ENCODE results near the gene TTC21B. TPM values are rescaled to one million over a fixed set of nuclear protein-coding genes. Genes with fewer than 3 reads are reported as not detected.
A peak's percentile ranks its signal among the peaks of the same experiment; 100 is the strongest.

TTC21B gene
- total RNA-seq, 1 experiment from 2014 or later = 20.8 TPM

DNA sequence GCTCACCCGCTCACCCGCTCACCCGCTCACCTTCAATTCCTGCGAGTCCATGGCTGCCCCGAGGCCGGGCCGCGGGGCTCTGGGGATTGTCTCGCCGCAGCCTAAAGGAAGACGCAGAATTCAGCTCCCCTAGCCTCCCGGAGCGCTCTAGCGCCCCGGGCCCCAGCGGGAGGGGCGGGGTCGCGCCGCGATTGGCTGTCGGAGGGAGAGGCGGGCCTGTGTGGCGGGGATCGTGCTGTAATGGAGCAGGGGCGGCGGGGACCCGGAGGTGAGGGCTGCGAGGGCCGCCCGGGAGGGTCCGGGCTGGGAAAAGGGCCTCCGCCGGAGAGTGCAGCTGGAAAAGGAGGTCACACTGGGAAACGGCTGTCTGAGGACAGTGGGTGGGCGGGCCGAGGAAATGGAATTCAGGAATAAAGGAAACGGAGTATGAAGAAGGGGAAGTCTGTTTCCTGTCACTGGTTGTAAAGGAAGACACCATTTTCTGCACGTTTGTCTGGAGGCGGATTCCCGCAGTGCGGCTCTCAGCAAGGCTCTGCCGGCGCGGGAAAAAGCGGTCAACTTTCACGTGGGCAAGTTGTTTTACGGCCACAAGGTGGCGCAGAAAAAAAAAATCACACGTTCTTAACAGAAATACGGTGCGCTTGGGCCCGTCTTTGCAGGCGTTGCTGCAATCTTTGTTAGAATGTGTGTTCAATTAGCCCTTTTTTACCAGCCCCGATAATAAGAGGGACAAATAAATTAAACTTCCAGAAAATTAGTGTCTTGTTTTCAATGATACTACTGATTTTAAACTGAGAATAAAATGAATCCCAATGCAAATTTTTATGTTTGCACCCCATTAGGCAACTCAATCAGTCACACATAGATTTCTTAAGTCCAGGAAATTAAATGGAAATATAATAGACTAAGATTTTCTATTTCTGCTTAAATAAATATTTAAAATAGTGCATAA is at the start of gene TTC21B (continued):
- TF ChIP-seq, protein P1, sequence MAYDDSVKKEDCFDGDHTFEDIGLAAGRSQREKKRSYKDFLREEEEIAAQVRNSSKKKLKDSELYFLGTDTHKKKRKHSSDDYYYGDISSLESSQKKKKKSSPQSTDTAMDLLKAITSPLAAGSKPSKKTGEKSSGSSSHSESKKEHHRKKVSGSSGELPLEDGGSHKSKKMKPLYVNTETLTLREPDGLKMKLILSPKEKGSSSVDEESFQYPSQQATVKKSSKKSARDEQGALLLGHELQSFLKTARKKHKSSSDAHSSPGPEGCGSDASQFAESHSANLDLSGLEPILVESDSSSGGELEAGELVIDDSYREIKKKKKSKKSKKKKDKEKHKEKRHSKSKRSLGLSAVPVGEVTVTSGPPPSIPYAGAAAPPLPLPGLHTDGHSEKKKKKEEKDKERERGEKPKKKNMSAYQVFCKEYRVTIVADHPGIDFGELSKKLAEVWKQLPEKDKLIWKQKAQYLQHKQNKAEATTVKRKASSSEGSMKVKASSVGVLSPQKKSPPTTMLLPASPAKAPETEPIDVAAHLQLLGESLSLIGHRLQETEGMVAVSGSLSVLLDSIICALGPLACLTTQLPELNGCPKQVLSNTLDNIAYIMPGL (CRISPR knock-in tag; IDR thresholded peaks at IDR 0.05) = peak; percentile 84
- TF ChIP-seq FOXJ3 (CRISPR knock-in tag; IDR thresholded peaks at IDR 0.05; ENCODE audit: borderline replicate concordance) (0 out of 2 replicates have a peak, but pooled peaks have one; percentile 13), ZNF263 (CRISPR knock-in tag; IDR thresholded peaks at IDR 0.05; ENCODE audit: low read depth) (no peak)
- TF ChIP-seq, protein P2, sequence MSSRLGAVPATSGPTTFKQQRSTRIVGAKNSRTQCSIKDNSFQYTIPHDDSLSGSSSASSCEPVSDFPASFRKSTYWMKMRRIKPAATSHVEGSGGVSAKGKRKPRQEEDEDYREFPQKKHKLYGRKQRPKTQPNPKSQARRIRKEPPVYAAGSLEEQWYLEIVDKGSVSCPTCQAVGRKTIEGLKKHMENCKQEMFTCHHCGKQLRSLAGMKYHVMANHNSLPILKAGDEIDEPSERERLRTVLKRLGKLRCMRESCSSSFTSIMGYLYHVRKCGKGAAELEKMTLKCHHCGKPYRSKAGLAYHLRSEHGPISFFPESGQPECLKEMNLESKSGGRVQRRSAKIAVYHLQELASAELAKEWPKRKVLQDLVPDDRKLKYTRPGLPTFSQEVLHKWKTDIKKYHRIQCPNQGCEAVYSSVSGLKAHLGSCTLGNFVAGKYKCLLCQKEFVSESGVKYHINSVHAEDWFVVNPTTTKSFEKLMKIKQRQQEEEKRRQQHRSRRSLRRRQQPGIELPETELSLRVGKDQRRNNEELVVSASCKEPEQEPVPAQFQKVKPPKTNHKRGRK (CRISPR knock-in tag; IDR thresholded peaks at IDR 0.05; ENCODE audit: borderline replicate concordance) = no peak

DNA sequence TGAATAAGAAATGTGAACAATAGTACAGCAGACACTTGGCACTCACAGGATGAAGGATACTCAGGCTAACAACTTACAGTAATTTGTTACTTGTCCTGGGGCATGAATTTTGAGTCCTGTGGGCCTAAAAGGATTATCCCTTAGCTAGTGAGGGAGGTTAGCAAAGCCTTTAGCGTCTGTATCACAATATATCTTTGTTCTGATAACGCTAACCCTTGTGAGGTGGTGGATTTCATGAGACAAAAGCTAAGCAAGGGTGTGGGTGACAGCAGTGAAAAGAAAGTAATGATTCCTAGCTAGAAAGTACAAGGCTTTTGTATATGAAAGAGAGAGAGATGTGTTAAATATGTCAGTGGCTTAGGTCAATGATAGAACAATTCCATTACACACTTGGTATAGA is 46.8 kb upstream of the TTC21B start:
- H3K4me1 Mint-ChIP-seq = no peaks in the 10 kb centered on the region
- H3K4me3 Mint-ChIP-seq = no peak overlapping the region
- no peaks in the 10 kb centered on the region for H3K27me3 Mint-ChIP-seq (ENCODE audit: low read depth)
- peak; percentile 30; the same call in 1 of the 2 replicates for ATAC-seq
- ChIA-PET CTCF (interaction anchor here (1.2 kb wide), 1 partner anchor 45 kb away, joined by 3 read pairs; no protein-coding TSS in a partner anchor), POLR2A (no interaction called here)
- no peak for DNase-seq (ENCODE audit: low spot score)
- H3K36me3 Mint-ChIP-seq = no peaks in the 10 kb centered on the region
- no peak overlapping the region for H3K27ac Mint-ChIP-seq
- H3K9me3 Mint-ChIP-seq = no peaks in the 10 kb centered on the region
- TF ChIP-seq, protein P3, sequence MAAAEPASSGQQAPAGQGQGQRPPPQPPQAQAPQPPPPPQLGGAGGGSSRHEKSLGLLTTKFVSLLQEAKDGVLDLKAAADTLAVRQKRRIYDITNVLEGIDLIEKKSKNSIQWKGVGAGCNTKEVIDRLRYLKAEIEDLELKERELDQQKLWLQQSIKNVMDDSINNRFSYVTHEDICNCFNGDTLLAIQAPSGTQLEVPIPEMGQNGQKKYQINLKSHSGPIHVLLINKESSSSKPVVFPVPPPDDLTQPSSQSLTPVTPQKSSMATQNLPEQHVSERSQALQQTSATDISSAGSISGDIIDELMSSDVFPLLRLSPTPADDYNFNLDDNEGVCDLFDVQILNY (CRISPR knock-in tag; IDR thresholded peaks at IDR 0.05) = no peak
- TF ChIP-seq SMAD4 (CRISPR knock-in tag; IDR thresholded peaks at IDR 0.05) (no peak), GTF2I (CRISPR knock-in tag; conservative IDR thresholded peaks at IDR 0.05) (no peak), ZNF423 (CRISPR knock-in tag; IDR thresholded peaks at IDR 0.05) (no peak), SMAD3 (CRISPR knock-in tag; IDR thresholded peaks at IDR 0.05; ENCODE audit: borderline replicate concordance) (no peak), CREM (CRISPR knock-in tag; IDR thresholded peaks at IDR 0.05) (no peak), NR2C2 (CRISPR knock-in tag; IDR thresholded peaks at IDR 0.05) (no peak), NFATC4 (CRISPR knock-in tag; IDR thresholded peaks at IDR 0.05) (no peak), NFYB (CRISPR knock-in tag; conservative IDR thresholded peaks at IDR 0.05; ENCODE audit: low read depth) (no peak), PRRX2 (CRISPR knock-in tag; IDR thresholded peaks at IDR 0.05) (no peak)
- TF ChIP-seq, protein P4, sequence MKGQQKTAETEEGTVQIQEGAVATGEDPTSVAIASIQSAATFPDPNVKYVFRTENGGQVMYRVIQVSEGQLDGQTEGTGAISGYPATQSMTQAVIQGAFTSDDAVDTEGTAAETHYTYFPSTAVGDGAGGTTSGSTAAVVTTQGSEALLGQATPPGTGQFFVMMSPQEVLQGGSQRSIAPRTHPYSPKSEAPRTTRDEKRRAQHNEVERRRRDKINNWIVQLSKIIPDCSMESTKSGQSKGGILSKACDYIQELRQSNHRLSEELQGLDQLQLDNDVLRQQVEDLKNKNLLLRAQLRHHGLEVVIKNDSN (CRISPR knock-in tag; IDR thresholded peaks at IDR 0.05) = no peak
- TF ChIP-seq, protein P5, sequence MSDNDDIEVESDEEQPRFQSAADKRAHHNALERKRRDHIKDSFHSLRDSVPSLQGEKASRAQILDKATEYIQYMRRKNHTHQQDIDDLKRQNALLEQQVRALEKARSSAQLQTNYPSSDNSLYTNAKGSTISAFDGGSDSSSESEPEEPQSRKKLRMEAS (CRISPR knock-in tag; IDR thresholded peaks at IDR 0.05) = no peak
- TF ChIP-seq, protein P6, sequence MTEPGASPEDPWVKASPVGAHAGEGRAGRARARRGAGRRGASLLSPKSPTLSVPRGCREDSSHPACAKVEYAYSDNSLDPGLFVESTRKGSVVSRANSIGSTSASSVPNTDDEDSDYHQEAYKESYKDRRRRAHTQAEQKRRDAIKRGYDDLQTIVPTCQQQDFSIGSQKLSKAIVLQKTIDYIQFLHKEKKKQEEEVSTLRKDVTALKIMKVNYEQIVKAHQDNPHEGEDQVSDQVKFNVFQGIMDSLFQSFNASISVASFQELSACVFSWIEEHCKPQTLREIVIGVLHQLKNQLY (CRISPR knock-in tag; IDR thresholded peaks at IDR 0.05) = no peak
- TF ChIP-seq, protein P7, sequence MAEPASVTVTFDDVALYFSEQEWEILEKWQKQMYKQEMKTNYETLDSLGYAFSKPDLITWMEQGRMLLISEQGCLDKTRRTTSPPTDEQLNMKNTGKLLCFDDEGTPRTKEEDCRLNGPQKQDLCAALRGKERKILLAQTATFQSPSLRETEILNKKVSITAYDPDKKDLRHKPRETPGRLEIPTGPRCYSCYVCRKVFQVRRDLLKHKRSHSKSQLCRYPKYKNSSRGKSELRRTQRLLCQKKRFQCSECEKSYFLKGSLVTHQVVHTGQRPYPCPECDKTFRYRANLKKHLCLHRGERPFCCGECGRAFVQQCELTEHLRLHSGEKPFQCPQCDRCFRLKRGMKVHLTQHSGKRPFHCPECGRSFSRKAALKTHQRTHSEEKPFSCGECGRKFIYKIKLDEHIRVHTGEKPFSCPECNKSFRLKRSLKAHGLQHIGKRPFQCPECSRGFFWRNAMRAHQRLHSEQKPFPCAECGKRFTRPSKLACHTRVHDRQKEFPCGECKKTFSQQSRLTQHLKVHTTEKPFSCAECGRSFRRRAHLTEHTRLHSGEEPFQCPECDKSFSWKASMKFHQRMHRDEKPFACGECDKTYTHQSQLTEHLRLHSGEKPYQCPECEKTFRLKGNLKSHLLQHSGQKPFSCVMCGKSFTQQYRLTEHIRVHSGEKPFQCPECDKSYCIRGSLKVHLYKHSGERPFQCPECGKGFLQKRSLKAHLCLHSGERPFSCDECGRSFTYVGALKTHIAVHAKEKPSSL (CRISPR knock-in tag; conservative IDR thresholded peaks at IDR 0.05) = no peak
- TF ChIP-seq, protein P8, sequence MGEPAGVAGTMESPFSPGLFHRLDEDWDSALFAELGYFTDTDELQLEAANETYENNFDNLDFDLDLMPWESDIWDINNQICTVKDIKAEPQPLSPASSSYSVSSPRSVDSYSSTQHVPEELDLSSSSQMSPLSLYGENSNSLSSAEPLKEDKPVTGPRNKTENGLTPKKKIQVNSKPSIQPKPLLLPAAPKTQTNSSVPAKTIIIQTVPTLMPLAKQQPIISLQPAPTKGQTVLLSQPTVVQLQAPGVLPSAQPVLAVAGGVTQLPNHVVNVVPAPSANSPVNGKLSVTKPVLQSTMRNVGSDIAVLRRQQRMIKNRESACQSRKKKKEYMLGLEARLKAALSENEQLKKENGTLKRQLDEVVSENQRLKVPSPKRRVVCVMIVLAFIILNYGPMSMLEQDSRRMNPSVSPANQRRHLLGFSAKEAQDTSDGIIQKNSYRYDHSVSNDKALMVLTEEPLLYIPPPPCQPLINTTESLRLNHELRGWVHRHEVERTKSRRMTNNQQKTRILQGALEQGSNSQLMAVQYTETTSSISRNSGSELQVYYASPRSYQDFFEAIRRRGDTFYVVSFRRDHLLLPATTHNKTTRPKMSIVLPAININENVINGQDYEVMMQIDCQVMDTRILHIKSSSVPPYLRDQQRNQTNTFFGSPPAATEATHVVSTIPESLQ (CRISPR knock-in tag; IDR thresholded peaks at IDR 0.05) = no peak
- TF ChIP-seq, protein P9, sequence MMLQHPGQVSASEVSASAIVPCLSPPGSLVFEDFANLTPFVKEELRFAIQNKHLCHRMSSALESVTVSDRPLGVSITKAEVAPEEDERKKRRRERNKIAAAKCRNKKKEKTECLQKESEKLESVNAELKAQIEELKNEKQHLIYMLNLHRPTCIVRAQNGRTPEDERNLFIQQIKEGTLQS (CRISPR knock-in tag; conservative IDR thresholded peaks at IDR 0.05) = no peak
- TF ChIP-seq, protein P10, sequence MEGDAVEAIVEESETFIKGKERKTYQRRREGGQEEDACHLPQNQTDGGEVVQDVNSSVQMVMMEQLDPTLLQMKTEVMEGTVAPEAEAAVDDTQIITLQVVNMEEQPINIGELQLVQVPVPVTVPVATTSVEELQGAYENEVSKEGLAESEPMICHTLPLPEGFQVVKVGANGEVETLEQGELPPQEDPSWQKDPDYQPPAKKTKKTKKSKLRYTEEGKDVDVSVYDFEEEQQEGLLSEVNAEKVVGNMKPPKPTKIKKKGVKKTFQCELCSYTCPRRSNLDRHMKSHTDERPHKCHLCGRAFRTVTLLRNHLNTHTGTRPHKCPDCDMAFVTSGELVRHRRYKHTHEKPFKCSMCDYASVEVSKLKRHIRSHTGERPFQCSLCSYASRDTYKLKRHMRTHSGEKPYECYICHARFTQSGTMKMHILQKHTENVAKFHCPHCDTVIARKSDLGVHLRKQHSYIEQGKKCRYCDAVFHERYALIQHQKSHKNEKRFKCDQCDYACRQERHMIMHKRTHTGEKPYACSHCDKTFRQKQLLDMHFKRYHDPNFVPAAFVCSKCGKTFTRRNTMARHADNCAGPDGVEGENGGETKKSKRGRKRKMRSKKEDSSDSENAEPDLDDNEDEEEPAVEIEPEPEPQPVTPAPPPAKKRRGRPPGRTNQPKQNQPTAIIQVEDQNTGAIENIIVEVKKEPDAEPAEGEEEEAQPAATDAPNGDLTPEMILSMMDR (IDR thresholded peaks at IDR 0.05) = no peak
- TF ChIP-seq, protein P11, sequence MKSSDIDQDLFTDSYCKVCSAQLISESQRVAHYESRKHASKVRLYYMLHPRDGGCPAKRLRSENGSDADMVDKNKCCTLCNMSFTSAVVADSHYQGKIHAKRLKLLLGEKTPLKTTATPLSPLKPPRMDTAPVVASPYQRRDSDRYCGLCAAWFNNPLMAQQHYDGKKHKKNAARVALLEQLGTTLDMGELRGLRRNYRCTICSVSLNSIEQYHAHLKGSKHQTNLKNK (CRISPR knock-in tag; IDR thresholded peaks at IDR 0.05) = no peak
